ENCODE measurements around the gene CKLF.

- no peak for TF ChIP-seq CTCF (IDR thresholded peaks at IDR 0.05)
- TF ChIP-seq POLR2A (IDR thresholded peaks at IDR 0.05), result no peak
These were observed 45.7 kb downstream of the CKLF start for GRCh38 chr16:66598111-66598510.
